ENCODE data around the gene ABCA2. TPM values are rescaled to one million over a fixed set of nuclear protein-coding genes. Genes with fewer than 3 reads are reported as not detected.

ABCA2 gene
- total RNA-seq, 4 donors from 2014 or later, result 13.5 to 24.3 (median 19.3) TPM

GRCh38 chr9:137062384-137062783 lies 34.3 kb upstream of the ABCA2 start:
- Histone ChIP-seq H3K9me3 (no peaks in the 10 kb centered on the region), H3K27me3 (peaks cover 23% of the 10 kb centered on the region), H3K27ac (no peak overlapping the region), H3K4me3 (no peak overlapping the region), H3K4me1 (peaks cover 0 to 17% (median 7%) of the 10 kb centered on the region in 3 donors), H3K36me3 (no peaks in the 10 kb centered on the region)
- no peak for ATAC-seq
- WGBS, 2 donors (ENCODE audit: low coverage in 1 of 2), result 75% methylated on average over 4 of the region's 15 CpGs; no CpG with 5 or more reads in 1 of the 2 donors
- TF ChIP-seq POLR2AphosphoS5 (IDR thresholded peaks at IDR 0.05), result no peak
- TF ChIP-seq POLR2A (IDR thresholded peaks at IDR 0.05), result no peak
- TF ChIP-seq, protein P1, sequence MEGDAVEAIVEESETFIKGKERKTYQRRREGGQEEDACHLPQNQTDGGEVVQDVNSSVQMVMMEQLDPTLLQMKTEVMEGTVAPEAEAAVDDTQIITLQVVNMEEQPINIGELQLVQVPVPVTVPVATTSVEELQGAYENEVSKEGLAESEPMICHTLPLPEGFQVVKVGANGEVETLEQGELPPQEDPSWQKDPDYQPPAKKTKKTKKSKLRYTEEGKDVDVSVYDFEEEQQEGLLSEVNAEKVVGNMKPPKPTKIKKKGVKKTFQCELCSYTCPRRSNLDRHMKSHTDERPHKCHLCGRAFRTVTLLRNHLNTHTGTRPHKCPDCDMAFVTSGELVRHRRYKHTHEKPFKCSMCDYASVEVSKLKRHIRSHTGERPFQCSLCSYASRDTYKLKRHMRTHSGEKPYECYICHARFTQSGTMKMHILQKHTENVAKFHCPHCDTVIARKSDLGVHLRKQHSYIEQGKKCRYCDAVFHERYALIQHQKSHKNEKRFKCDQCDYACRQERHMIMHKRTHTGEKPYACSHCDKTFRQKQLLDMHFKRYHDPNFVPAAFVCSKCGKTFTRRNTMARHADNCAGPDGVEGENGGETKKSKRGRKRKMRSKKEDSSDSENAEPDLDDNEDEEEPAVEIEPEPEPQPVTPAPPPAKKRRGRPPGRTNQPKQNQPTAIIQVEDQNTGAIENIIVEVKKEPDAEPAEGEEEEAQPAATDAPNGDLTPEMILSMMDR (IDR thresholded peaks at IDR 0.05), result no peak
- TF ChIP-seq EP300 (IDR thresholded peaks at IDR 0.05), result no peak

GRCh38 chr9:137058521-137059234 lies 30.6 kb upstream of the ABCA2 start:
- peaks cover 20% of the 10 kb centered on the region for H3K27me3 ChIP-seq
- no peaks in the 10 kb centered on the region for H3K9me3 ChIP-seq
- WGBS, 2 donors (ENCODE audit: low coverage in 1 of 2), result 66 to 88% methylated on average over 2 to 8 of the region's 9 CpGs
- TF ChIP-seq, protein P1 (IDR thresholded peaks at IDR 0.05), result no peak
- TF ChIP-seq POLR2A (IDR thresholded peaks at IDR 0.05) (no peak), EP300 (IDR thresholded peaks at IDR 0.05) (no peak), POLR2AphosphoS5 (IDR thresholded peaks at IDR 0.05) (no peak)
- no peak overlapping the region for H3K27ac ChIP-seq
- no peak for ATAC-seq
- H3K4me3 ChIP-seq, result no peak overlapping the region
- peaks cover 0 to 46% (median 29%) of the 10 kb centered on the region in 3 donors for H3K4me1 ChIP-seq
- no peaks in the 10 kb centered on the region for H3K36me3 ChIP-seq

GRCh38 chr9:137057545-137057944 lies 29.5 kb upstream of the ABCA2 start:
- TF ChIP-seq POLR2AphosphoS5 (IDR thresholded peaks at IDR 0.05) (no peak), EP300 (IDR thresholded peaks at IDR 0.05) (no peak), POLR2A (IDR thresholded peaks at IDR 0.05) (no peak)
- TF ChIP-seq, protein P1 (IDR thresholded peaks at IDR 0.05), result no peak
- no peaks in the 10 kb centered on the region for H3K9me3 ChIP-seq
- no peaks in the 10 kb centered on the region for H3K36me3 ChIP-seq
- H3K27ac ChIP-seq, result peak overlapping the region in 1 of 4 donors; percentile 26
- ATAC-seq, result no peak
- H3K4me3 ChIP-seq, result no peak overlapping the region
- peaks cover 0 to 56% (median 37%) of the 10 kb centered on the region in 3 donors for H3K4me1 ChIP-seq
- 40 to 51% methylated on average over 4 to 11 of the region's 16 CpGs for WGBS, 2 donors (ENCODE audit: low coverage in 1 of 2)
- H3K27me3 ChIP-seq, result peaks cover 24% of the 10 kb centered on the region

GRCh38 chr9:137056739-137057415 lies 28.8 kb upstream of the ABCA2 start:
- Histone ChIP-seq H3K4me1 (peaks cover 0 to 58% (median 37%) of the 10 kb centered on the region in 3 donors), H3K36me3 (no peaks in the 10 kb centered on the region), H3K9me3 (no peaks in the 10 kb centered on the region), H3K4me3 (no peak overlapping the region), H3K27ac (peak overlapping the region in 1 of 4 donors; percentile 69), H3K27me3 (peaks cover 31% of the 10 kb centered on the region)
- ATAC-seq, result no peak
- no peak for TF ChIP-seq POLR2A (IDR thresholded peaks at IDR 0.05)
- TF ChIP-seq EP300 (IDR thresholded peaks at IDR 0.05), result no peak
- TF ChIP-seq, protein P1 (IDR thresholded peaks at IDR 0.05), result no peak
- no peak for TF ChIP-seq POLR2AphosphoS5 (IDR thresholded peaks at IDR 0.05)
- WGBS, 2 donors (ENCODE audit: low coverage in 1 of 2), result 65 to 74% methylated on average over 11 of the region's 17 CpGs
